Stimulated activated CD4-positive, alpha-beta T cell treated with anti-CD3 and anti-CD28 coated beads, Interleukin-4, amount 100 ng/mL, for 1 hour (primary cell): ENCODE measurements around the gene TPRG1.

Source experiments
- DNase-seq: peaks from one replicate; pipeline ENCODE4 v3.0.0-alpha.2; 2020

TPRG1 gene

GRCh38 chr3:189233225-189233858 is 61.6 kb downstream of the TPRG1 start:
- no peak for DNase-seq

GRCh38 chr3:189235214-189235613 is 63.4 kb downstream of the TPRG1 start:
- no peak for DNase-seq

- DNase-seq, result no peak
These were observed 64.6 kb downstream of the TPRG1 start for GRCh38 chr3:189236352-189236751.

GRCh38 chr3:189237526-189237925 is 65.8 kb downstream of the TPRG1 start:
- no peak for DNase-seq

- no peak for DNase-seq
These were observed 66.3 kb downstream of the TPRG1 start for GRCh38 chr3:189238071-189238470.

DNA sequence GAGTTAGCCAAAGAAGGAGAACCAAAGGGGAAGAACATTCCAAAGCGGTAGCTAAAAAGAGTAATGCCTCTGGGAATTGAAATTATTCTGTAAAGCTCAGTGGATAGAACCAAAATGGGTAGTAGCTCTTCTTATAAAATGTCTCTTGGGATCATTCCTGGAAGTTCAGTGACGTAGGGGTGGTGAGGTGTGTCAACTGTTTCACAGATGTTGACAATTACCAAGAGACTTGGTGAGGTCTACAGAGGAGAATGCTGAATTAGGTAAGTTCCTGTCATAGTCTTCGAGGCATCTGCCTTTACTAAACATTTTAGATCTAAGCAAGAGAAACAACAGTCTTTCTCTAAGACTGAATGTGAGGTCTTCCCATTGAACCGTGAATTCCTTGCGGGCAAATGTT is 67.8 kb downstream of the TPRG1 start:
- DNase-seq, result no peak

DNA sequence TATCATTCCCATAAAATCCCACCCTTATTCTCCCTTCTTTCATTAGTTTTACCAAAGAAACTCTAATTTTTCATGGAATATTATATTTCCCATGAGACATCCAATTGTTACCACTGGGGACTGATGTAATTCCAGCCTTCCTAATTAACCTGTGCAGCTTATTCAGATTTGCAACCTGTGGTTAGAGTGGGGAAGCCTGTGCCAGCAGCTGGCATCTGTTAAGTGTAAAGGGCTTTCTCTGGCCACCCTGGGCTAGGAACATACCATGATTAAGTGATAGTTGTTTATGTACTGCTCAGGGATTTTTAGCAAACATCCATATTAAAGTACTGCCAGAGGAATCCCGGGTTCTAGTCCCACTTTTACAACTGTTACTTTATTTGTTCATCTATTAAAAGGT is 78.2 kb downstream of the TPRG1 start:
- DNase-seq, result no peak

DNA sequence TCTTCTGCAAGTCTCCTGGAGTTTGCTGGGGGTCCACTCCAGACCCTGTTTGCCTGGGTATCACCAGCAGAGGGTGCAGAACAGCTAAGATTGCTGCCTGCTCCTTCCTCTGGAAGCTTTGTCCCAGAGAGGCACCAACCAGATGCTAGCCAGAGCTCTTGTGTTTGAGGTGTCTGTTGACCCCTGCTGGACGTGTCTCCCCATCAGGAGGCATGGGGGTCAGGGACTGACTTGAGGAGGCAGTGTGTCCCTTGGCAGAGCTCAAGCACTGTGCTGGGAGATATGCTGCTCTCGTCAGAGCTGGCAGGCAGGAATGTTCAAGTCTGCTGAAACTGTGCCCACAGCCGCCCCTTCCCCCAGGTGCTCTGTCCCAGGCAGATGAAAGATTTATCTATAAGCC is 86.5 kb downstream of the TPRG1 start:
- DNase-seq, result no peak

- no peak for DNase-seq
These were observed 89.1 kb downstream of the TPRG1 start for GRCh38 chr3:189260556-189261493.

DNA sequence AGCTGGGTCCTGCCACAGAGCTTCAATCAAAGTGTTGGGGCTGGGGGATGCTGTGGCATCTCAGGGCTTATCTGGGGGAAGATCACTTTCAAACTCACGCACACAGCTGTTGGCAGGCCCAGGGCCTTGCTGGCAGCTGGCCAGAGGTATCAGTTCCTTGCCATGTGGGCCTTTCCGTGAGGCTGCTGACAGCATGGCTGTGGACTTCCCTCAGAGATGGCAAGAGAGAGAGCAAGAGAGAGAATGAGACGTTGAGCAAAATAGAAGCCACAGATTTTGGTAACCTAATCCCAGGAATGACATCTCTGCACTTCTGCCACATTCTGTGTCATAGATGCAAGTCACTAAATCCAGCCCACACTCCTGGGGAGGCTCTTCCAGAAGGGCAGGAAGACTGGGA is 91.0 kb downstream of the TPRG1 start:
- no peak for DNase-seq

GRCh38 chr3:189267981-189268613 is 96.3 kb downstream of the TPRG1 start:
- no peak for DNase-seq

DNA sequence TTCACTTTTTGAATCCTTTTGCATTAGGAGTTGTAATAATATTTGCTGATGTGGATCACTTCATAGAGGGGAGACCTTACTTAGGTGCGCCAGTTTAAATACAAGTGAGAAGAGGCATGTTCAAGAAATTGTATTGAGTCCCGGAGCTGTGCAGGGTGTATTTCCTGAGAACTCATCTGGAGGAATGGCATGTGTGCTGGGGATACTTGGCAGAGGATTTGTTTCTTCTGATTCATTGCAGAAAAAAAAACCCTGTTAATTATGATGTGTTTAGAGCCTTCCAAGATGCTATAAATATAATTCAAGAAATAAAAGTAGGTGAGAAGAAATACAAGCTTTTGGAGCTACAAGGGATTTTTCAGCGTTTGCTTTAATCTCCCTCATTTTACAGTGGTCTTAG is 97.6 kb downstream of the TPRG1 start:
- no peak for DNase-seq

DNA sequence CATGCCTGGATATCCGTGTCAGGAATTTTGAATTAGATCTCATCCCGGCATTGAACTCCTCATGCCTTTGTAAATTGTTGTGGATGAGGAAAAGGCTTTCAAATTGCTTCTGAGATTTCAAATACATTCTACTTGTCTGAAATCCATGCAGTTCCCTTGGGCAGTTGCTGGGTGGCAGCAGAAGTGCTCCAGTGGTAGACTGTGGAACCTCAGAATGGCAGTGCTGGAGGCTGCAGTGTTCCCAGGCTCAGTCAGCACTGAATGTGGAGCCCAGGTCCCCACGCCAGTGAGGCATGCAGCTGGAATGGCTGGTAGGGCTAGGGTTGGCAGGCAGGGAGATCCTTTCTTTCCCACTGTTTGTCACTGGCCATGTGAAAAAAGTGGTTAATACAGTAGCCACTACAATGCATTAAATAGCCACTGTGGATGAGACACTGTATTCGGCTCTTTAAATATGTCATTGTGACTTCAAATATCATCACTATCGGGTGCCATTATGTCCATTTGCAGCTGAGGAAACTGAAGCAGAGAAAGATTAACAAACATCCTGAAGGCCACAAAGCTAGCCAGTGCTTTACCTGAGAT is 98.6 kb downstream of the TPRG1 start:
- DNase-seq, result peak; percentile 38

- DNase-seq, result no peak
These were observed 100.8 kb downstream of the TPRG1 start for GRCh38 chr3:189272500-189273119.

GRCh38 chr3:189273736-189274135 is 102.0 kb downstream of the TPRG1 start:
- no peak for DNase-seq

DNA sequence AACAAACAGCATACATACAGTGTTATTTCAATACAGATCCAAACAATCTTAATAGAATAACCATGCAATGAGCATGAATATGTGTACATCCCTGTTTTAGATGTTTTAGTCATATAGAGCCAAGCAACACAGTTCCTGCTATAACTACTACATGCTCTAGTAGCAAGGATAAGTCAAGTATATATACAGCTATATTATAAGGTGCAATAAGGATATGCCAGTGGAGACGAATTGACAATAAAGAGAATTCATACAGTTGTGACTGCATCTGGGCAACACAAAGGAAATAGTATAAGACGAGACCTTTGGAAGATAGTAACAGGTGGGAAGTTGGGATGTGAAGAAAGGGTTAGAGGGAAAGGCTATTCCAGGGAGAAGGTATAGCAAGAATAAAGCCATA is 103.4 kb downstream of the TPRG1 start:
- DNase-seq, result no peak

DNA sequence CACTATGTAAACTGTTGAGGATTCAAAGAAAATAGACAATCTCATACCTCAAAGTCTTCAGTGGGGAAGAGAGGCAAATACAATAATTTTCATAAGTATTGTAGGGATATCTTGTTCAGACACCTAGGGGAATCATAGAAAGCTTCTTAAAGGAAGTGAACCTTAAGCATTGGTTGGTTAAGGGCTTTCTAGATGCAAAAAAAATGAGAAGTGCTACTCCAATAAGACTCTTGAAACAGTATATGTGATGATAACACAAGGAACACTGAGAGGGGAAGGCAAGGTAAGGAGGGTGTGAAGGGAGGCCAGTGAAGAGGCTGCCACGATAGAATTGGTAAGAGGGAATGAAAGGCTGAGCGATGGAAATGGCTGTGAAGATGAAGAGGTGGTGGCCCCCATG is 104.1 kb downstream of the TPRG1 start:
- DNase-seq, result no peak

DNA sequence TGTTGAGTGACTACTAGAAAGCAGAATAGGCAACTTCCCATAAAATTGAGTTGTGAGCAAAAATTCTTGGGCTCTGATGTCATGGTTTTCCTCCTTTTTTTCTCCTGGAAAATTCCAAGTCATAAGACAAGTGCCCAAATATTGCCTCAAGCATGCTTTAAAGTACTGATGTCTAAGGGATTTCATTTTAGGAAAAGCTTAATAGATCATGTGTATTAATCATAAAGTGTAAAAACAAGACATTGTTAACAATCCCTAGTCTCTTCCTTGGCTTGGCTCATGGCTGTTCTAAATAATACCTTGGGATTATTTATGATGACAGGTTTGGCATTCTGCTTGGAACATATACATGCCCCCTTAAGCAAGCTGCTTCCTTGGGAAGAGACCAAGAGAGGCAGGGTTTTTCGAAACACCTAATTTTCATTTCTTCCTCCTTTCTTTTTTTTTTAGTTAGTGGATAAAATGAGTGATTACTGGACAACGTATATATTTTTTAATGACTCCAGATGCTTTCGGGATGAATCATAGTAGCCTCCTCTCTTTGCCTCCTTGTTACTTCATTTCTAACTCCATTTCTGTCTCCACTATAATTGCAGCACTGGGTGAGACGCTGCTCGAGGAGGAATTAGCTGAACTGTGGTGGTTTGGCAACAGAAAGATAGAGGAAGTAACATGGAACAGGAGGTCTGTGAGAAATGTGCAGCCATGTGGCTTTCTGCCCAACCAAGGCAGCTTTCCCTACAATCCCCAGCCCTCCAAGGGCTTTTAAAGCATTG is 104.9 kb downstream of the TPRG1 start:
- DNase-seq, result no peak

DNA sequence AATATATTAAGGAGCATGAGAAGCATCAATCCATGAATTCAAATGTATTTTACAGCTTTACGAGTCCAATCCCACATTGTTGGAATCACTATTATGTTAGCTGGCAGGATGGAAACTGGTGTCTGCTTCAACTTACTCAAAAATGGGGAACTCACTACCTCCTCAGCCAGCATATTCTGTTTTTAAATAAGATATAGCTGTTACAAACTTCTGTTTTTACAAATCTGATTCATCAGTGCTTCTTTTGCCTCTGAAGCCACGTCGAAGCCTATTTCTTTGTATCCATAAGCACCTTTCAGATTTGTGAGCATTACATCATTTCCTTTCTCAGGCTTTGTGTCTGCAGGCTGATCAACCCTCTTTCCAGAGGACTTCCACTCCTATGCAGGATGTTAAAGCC is 105.9 kb downstream of the TPRG1 start:
- DNase-seq, result no peak

GRCh38 chr3:189278221-189278620 is 106.5 kb downstream of the TPRG1 start:
- DNase-seq, result no peak

GRCh38 chr3:189282189-189282588 is 110.4 kb downstream of the TPRG1 start:
- no peak for DNase-seq

DNA sequence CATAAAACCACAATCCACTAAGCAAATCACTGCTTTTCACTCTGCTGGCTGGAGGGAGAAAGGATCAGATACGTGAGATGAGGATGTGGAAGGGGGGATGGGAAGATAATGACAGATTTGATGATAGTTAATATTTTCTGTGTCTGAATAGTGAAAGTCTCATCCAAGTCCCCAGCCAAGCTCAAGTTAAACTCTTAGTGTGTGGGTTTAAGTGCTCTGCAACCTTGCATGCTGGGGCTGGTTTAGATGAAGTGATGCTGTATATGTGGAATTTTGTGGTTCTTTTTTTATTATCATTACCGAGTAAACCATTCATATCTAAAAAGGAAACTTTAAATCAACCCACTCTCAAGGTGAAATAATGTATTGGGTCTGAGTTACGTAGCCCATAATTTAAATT is 111.0 kb downstream of the TPRG1 start:
- DNase-seq, result no peak
